ENCODE data around the gene MBD3L2. TPM values are rescaled to one million over a fixed set of nuclear protein-coding genes. Genes with fewer than 3 reads are reported as not detected.
"Not testable (repeated sequence)": the region's sequence is repeated elsewhere in the genome, so short reads cannot be mapped to it uniquely, and the experiment has no call there.

Gene MBD3L2
- total RNA-seq = not detected
- not detected for polyA plus RNA-seq (ENCODE audit: insufficient read depth, low read depth, low replicate concordance)
- long read RNA-seq, donor 1 = 0 reads
- long read RNA-seq, donor 2 = 0 reads

DNA sequence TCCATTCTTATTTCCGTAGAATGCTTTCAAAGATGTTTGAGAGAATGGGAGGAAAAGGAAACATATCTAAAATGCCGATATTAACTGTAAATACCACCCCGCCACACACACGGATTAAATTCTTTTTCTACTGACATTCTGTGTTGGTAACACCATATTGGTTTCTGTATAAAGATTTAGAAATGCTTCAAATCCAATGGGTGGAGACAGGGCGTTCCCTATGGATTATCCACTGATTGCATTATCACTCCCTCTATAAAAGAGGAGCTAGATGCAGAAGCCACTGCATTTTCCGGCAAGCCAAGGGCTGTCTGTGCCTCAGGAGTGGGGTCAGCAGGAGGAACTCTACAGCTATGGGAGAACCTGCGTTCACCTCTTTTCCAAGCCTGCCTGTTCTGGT is at the start of gene MBD3L2:
Gene MBD3L2 (plus strand): TSS at position 301 of the 400 bp plus-strand sequence. CDS start 53 bp downstream, at position 354.
- H3K9me3 ChIP-seq; intact Hi-C loops (cut with DNase I; ENCODE audit: low total_unique reads); H3K4me3 ChIP-seq; H3K36me3 ChIP-seq (ENCODE audit: low read depth, missing control alignments); H3K27me3 ChIP-seq; H3K27ac ChIP-seq; DNase-seq; H3K4me1 ChIP-seq: not testable (repeated sequence)
- WGBS, 2 donors = no CpG with 5 or more reads among the region's 7 CpGs

DNA sequence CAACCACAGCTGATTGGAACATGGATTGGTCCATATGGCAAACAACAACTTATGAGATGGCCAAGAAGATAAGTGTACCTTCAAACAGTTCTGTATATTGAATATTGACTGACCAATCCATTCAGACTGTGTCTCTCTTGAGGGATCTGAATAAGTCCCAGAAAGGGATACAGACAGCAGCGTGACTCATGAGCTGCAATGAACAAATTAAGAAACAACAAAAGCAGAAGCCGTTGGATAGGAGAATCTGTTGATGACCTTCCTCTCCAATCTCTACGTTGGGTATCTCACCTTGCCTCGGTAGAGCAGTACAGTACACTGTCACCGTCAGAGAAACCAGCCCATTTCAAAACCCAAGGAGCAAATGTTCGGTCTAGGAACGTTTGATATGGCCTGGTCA is 49.2 kb upstream of the MBD3L2 start:
- TF ChIP-seq, protein P1, sequence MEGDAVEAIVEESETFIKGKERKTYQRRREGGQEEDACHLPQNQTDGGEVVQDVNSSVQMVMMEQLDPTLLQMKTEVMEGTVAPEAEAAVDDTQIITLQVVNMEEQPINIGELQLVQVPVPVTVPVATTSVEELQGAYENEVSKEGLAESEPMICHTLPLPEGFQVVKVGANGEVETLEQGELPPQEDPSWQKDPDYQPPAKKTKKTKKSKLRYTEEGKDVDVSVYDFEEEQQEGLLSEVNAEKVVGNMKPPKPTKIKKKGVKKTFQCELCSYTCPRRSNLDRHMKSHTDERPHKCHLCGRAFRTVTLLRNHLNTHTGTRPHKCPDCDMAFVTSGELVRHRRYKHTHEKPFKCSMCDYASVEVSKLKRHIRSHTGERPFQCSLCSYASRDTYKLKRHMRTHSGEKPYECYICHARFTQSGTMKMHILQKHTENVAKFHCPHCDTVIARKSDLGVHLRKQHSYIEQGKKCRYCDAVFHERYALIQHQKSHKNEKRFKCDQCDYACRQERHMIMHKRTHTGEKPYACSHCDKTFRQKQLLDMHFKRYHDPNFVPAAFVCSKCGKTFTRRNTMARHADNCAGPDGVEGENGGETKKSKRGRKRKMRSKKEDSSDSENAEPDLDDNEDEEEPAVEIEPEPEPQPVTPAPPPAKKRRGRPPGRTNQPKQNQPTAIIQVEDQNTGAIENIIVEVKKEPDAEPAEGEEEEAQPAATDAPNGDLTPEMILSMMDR (IDR thresholded peaks at IDR 0.05) = no peak
- no peak for TF ChIP-seq POLR2A (IDR thresholded peaks at IDR 0.05)
- Histone ChIP-seq H3K9me3 (no peaks in the 10 kb centered on the region), H3K27me3 (no peaks in the 10 kb centered on the region), H3K36me3 (ENCODE audit: low read depth, missing control alignments) (no peaks in the 10 kb centered on the region), H3K27ac (no peak overlapping the region), H3K4me3 (no peak overlapping the region), H3K4me1 (no peaks in the 10 kb centered on the region)
- intact Hi-C loops (cut with DNase I; ENCODE audit: low total_unique reads) = no loop called here
- DNase-seq = no peak
- 71 to 74% methylated on average over 7 of the region's 7 CpGs for WGBS, 2 donors

DNA sequence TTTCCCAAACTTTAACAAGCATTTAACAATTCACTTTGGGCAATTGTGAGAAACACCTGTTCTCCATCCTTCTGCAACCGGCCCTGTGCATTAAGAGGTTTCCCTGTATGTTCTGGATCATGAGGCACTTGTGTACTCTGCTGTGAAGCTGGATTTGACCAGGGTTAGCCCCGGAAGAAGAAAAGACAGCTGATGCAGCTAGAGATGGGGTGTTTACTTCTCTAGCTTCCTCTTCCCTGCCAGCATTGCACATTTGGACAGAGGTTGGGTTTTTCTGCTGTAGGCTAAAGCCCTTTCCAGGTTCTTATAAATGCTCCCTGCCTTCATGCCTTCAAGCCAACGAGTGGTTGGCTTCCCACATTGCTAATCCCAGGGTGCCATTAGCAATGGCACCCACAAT is 48.8 kb upstream of the MBD3L2 start:
- no peak for TF ChIP-seq POLR2A (IDR thresholded peaks at IDR 0.05)
- TF ChIP-seq, protein P1 (IDR thresholded peaks at IDR 0.05) = no peak
- H3K4me3 ChIP-seq = no peak overlapping the region
- no peaks in the 10 kb centered on the region for H3K9me3 ChIP-seq
- H3K4me1 ChIP-seq = no peaks in the 10 kb centered on the region
- no peak for DNase-seq
- no peaks in the 10 kb centered on the region for H3K27me3 ChIP-seq
- H3K36me3 ChIP-seq (ENCODE audit: low read depth, missing control alignments) = no peaks in the 10 kb centered on the region
- WGBS, 2 donors = 63 to 75% methylated on average over 3 of the region's 3 CpGs
- no peak overlapping the region for H3K27ac ChIP-seq
- intact Hi-C loops (cut with DNase I; ENCODE audit: low total_unique reads) = no loop called here

DNA sequence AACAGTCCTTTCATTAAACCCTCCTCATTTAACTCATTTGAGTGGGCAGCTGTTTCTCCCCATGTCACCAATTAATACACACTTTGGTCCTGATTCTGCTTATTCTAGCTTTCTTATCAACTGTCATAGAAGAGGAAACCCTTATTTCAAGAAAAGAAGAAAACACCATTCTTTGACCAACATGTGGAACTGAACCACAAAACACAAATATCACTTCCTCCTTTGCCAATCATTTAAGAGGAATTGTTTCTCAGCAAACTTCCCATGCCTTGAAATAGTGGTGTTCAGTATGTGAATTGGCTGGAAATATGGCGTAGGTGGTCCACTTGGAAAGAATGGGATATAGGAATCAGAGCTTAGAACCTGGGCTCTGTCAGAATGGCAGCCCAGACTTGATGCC is 48.3 kb upstream of the MBD3L2 start:
- intact Hi-C loops (cut with DNase I; ENCODE audit: low total_unique reads) = no loop called here
- WGBS, 2 donors = 68 to 72% methylated on average over 1 of the region's 1 CpG
- Histone ChIP-seq H3K9me3 (no peaks in the 10 kb centered on the region), H3K36me3 (ENCODE audit: low read depth, missing control alignments) (no peaks in the 10 kb centered on the region), H3K27me3 (no peaks in the 10 kb centered on the region), H3K4me1 (no peaks in the 10 kb centered on the region), H3K4me3 (no peak overlapping the region), H3K27ac (no peak overlapping the region)
- no peak for DNase-seq
- no peak for TF ChIP-seq POLR2A (IDR thresholded peaks at IDR 0.05)
- TF ChIP-seq, protein P1 (IDR thresholded peaks at IDR 0.05) = no peak

DNA sequence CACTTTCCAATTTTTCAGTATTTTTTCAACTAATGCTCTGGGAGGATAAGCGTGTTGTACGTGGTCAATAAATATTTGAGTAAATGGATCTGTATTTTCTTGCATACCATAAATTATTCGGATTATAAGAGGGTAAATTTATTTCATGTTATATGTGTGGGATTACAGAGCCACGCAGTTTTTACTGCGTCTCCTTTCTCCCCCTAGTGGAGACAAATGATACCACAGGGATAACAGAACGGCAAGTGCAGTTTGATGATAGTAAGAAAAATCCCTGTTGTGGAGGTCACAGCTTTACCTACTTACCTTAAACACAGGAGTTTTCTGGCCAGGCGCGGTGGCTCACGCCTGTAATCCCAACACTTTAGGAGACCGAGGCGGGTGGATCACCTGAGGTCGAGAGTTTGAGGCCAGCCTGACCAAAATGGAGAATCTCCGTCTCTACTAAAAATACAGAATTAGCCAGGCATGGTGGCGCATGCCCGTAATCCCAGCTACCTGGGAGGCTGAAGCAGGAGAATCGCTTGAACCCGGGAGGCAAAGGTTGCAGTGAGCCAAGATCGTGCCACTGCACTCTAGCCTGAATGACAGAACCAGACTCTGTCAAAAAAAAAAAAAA is 44.7 kb upstream of the MBD3L2 start:
- Histone ChIP-seq H3K4me3 (no peak overlapping the region), H3K36me3 (ENCODE audit: low read depth, missing control alignments) (no peaks in the 10 kb centered on the region), H3K4me1 (no peaks in the 10 kb centered on the region), H3K27me3 (no peaks in the 10 kb centered on the region), H3K9me3 (no peaks in the 10 kb centered on the region), H3K27ac (no peak overlapping the region)
- no peak for DNase-seq
- intact Hi-C loops (cut with DNase I; ENCODE audit: low total_unique reads) = no loop called here
- no peak for TF ChIP-seq POLR2A (IDR thresholded peaks at IDR 0.05)
- TF ChIP-seq, protein P1 (IDR thresholded peaks at IDR 0.05) = no peak
- WGBS, 2 donors = 71 to 77% methylated on average over 18 of the region's 18 CpGs
